Endometrial microvascular endothelial cells (primary cell): ENCODE results near the gene OSBPL2. TPM values are rescaled to one million over a fixed set of nuclear protein-coding genes. Genes with fewer than 3 reads are reported as not detected.

Experiments
- in situ Hi-C: cut with HindIII; loops from 2 replicates; pipeline ENCODE4 v1.10.0; 2017; ENCODE audit warnings: low sequenced_read_pairs, low pct_unique_long_range_greater_than_20kb; ENCODE audit errors: inconsistent ontology term
- total RNA-seq: library from RNA; depleted of rRNA; stranded (reverse); fragments of >200 nt; gene quantifications from one replicate; pipeline ENCODE4 v1.2.3, GENCODE V29; 2015; ENCODE audit errors: inconsistent ontology term

The OSBPL2 gene
- total RNA-seq, 1 donor from 2014 or later = 15.6 TPM

GRCh38 chr20:62230696-62231095 lies 7.6 kb upstream of the OSBPL2 start:
- in situ Hi-C loops = no loop called here

GRCh38 chr20:62231292-62231691 lies 7.0 kb upstream of the OSBPL2 start:
- in situ Hi-C loops = no loop called here

GRCh38 chr20:62232194-62232593 lies 6.1 kb upstream of the OSBPL2 start:
- in situ Hi-C loops = no loop called here

- in situ Hi-C loops = no loop called here
Observed at GRCh38 chr20:62232770-62233645, 5.3 kb upstream of the OSBPL2 start.

GRCh38 chr20:62233684-62234083 lies 4.6 kb upstream of the OSBPL2 start:
- in situ Hi-C loops = no loop called here

- in situ Hi-C loops = no loop called here
Observed at GRCh38 chr20:62234339-62234738, 4.0 kb upstream of the OSBPL2 start.

- in situ Hi-C loops = no loop called here
Observed at GRCh38 chr20:62235001-62235776, 3.1 kb upstream of the OSBPL2 start.

- in situ Hi-C loops = no loop called here
Observed at GRCh38 chr20:62235777-62236157, 2.6 kb upstream of the OSBPL2 start.

GRCh38 chr20:62236200-62236599 lies 2.1 kb upstream of the OSBPL2 start:
- in situ Hi-C loops = no loop called here

GRCh38 chr20:62236766-62237513 lies 1.4 kb upstream of the OSBPL2 start:
- in situ Hi-C loops = no loop called here

- in situ Hi-C loops = no loop called here
Observed at GRCh38 chr20:62237514-62237800, 864 bp upstream of the OSBPL2 start.

- in situ Hi-C loops = no loop called here
Observed at GRCh38 chr20:62238569-62239277, 402 bp downstream of the OSBPL2 start.

GRCh38 chr20:62239278-62239879 lies 1.1 kb downstream of the OSBPL2 start:
- in situ Hi-C loops = no loop called here

GRCh38 chr20:62240020-62240685 lies 1.8 kb downstream of the OSBPL2 start:
- in situ Hi-C loops = no loop called here

GRCh38 chr20:62241506-62241905 lies 3.2 kb downstream of the OSBPL2 start:
- in situ Hi-C loops = no loop called here

GRCh38 chr20:62242176-62242575 lies 3.9 kb downstream of the OSBPL2 start:
- in situ Hi-C loops = no loop called here

- in situ Hi-C loops = no loop called here
Observed at GRCh38 chr20:62243106-62243505, 4.8 kb downstream of the OSBPL2 start.

GRCh38 chr20:62243906-62244515 lies 5.7 kb downstream of the OSBPL2 start:
- in situ Hi-C loops = no loop called here
